Measurements from ENCODE around the gene MIB2. TPM values are rescaled to one million over a fixed set of nuclear protein-coding genes. Genes with fewer than 3 reads are reported as not detected.
"Not testable (repeated sequence)": the region's sequence is repeated elsewhere in the genome, so short reads cannot be mapped to it uniquely, and the experiment has no call there.

MIB2 gene
- total RNA-seq, 2 experiments from 2014 or later, result 40.0 to 42.8 TPM

GRCh38 chr1:1591452-1591851, 23.8 kb upstream of the MIB2 start:
- no peaks in the 10 kb centered on the region for H3K4me1 Mint-ChIP-seq
- ChIA-PET POLR2A (no interaction called here), CTCF (no interaction called here)
- no peak for DNase-seq
- H3K27ac Mint-ChIP-seq, result no peak overlapping the region
- H3K27me3 Mint-ChIP-seq, result no peaks in the 10 kb centered on the region
- no peaks in the 10 kb centered on the region for H3K36me3 Mint-ChIP-seq (ENCODE audit: low read depth)
- no peak overlapping the region for H3K4me3 Mint-ChIP-seq
- H3K9me3 Mint-ChIP-seq, result no peaks in the 10 kb centered on the region

DNA sequence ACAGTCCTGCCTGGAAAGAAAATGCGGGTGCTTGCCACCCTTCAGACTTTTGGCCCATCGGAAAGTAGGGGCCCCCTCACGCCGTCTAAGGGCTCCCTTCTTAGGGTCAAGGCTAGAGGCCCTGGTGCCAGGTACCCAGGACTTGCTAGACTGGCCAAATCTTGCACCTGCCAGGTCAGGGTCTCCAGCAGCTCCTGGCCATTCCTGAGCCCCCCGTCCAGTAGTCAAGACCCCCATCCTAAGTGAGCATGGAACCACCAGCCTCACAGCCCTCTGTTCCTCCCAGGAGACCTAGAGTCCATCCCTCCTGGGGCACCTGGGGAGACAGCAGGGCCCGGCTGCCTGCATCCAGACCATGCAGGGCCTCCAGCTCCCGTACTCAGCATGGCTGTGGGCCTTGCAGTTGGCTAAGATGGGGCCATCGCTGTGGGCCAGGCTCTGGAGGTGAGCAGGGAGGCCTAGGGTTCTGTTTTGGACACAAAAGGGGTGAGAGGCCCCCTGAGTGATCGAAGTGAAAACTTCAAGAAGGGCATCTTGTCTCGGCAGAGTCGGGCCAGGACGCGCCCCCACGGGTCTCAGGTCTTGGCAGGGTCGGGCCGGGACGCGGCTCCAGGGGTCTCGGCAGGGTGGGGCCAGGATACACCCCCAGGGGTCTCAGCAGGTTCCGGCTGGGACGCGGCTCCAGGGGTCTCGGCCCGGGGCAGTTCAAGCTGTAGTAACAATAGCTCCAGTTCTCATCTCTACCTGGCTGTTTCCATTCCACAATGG, 21.3 kb upstream of the MIB2 start:
- CTCF ChIA-PET, result interaction anchor here (0.8 to 1.5 kb wide), 2 partner anchors 20 to 166 kb away, joined by 3 read pairs; no protein-coding TSS in a partner anchor
- POLR2A ChIA-PET, result no interaction called here

GRCh38 chr1:1594602-1595260, 20.6 kb upstream of the MIB2 start:
- H3K4me3 Mint-ChIP-seq, result no peak overlapping the region
- ChIA-PET POLR2A (no interaction called here), CTCF (interaction anchor here (0.8 to 1.5 kb wide), 2 partner anchors 19 to 166 kb away, joined by 3 read pairs; no protein-coding TSS in a partner anchor)
- H3K4me1 Mint-ChIP-seq, result peaks cover 7% of the 10 kb centered on the region
- H3K36me3 Mint-ChIP-seq (ENCODE audit: low read depth), result peaks cover 4% of the 10 kb centered on the region
- DNase-seq, result no peak
- no peak overlapping the region for H3K27ac Mint-ChIP-seq
- H3K27me3 Mint-ChIP-seq, result peaks cover 8% of the 10 kb centered on the region
- no peaks in the 10 kb centered on the region for H3K9me3 Mint-ChIP-seq

More for the DNA sequence above, 21.3 kb upstream of the MIB2 start:
- peaks cover 6% of the 10 kb centered on the region for H3K27me3 Mint-ChIP-seq
- peaks cover 4% of the 10 kb centered on the region for H3K36me3 Mint-ChIP-seq (ENCODE audit: low read depth)
- H3K27ac Mint-ChIP-seq, result no peak overlapping the region
- H3K4me1 Mint-ChIP-seq, result peaks cover 5% of the 10 kb centered on the region
- no peak overlapping the region for H3K4me3 Mint-ChIP-seq
- no peak for DNase-seq
- no peaks in the 10 kb centered on the region for H3K9me3 Mint-ChIP-seq

DNA sequence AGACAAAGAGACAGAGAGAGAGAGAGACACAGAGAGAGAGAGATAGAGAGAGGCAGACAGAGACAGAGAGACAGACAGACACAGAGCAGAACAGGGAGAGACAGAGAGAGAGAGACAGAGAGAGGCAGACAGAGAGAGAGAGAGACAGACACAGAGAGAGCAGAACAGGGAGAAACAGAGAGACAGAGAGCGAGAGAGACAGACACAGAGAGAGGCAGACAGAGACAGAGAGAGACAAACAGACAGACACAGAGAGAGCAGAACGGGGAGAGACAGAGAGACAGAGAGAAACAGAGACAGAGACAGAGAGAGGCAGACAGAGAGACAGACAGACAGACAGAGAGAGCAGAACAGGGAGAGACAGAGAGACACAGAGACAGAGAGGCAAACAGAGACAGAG, 20.0 kb upstream of the MIB2 start:
- POLR2A ChIA-PET, CTCF ChIA-PET, H3K4me1 Mint-ChIP-seq: not testable (repeated sequence)

GRCh38 chr1:1596493-1597274, 18.6 kb upstream of the MIB2 start:
- CTCF ChIA-PET, result interaction anchor here (0.7 to 1.8 kb wide), 4 partner anchors 10 to 67 kb away, joined by 3 to 6 read pairs (median 4); no protein-coding TSS in a partner anchor
- H3K9me3 Mint-ChIP-seq, result no peaks in the 10 kb centered on the region
- H3K27ac Mint-ChIP-seq, result no peak overlapping the region
- POLR2A ChIA-PET, result no interaction called here
- H3K36me3 Mint-ChIP-seq (ENCODE audit: low read depth), result peaks cover 4% of the 10 kb centered on the region
- H3K4me3 Mint-ChIP-seq, result no peak overlapping the region
- DNase-seq, result no peak
- peaks cover 7% of the 10 kb centered on the region for H3K4me1 Mint-ChIP-seq
- peaks cover 8% of the 10 kb centered on the region for H3K27me3 Mint-ChIP-seq

More for the DNA sequence above, 20.0 kb upstream of the MIB2 start:
- not testable (repeated sequence) for H3K36me3 Mint-ChIP-seq (ENCODE audit: low read depth); H3K9me3 Mint-ChIP-seq; DNase-seq; H3K27me3 Mint-ChIP-seq; H3K4me3 Mint-ChIP-seq; H3K27ac Mint-ChIP-seq

- H3K4me1 Mint-ChIP-seq, result peaks cover 7% of the 10 kb centered on the region
- POLR2A ChIA-PET, result no interaction called here
- CTCF ChIA-PET, result interaction anchor here (0.7 to 1.8 kb wide), 4 partner anchors 10 to 68 kb away, joined by 3 to 6 read pairs (median 4); no protein-coding TSS in a partner anchor
- H3K27ac Mint-ChIP-seq, result no peak overlapping the region
- peaks cover 8% of the 10 kb centered on the region for H3K27me3 Mint-ChIP-seq
- no peak for DNase-seq
- H3K36me3 Mint-ChIP-seq (ENCODE audit: low read depth), result peaks cover 4% of the 10 kb centered on the region
- H3K4me3 Mint-ChIP-seq, result no peak overlapping the region
- H3K9me3 Mint-ChIP-seq, result no peaks in the 10 kb centered on the region
Observed at GRCh38 chr1:1597275-1597930, 17.9 kb upstream of the MIB2 start.

DNA sequence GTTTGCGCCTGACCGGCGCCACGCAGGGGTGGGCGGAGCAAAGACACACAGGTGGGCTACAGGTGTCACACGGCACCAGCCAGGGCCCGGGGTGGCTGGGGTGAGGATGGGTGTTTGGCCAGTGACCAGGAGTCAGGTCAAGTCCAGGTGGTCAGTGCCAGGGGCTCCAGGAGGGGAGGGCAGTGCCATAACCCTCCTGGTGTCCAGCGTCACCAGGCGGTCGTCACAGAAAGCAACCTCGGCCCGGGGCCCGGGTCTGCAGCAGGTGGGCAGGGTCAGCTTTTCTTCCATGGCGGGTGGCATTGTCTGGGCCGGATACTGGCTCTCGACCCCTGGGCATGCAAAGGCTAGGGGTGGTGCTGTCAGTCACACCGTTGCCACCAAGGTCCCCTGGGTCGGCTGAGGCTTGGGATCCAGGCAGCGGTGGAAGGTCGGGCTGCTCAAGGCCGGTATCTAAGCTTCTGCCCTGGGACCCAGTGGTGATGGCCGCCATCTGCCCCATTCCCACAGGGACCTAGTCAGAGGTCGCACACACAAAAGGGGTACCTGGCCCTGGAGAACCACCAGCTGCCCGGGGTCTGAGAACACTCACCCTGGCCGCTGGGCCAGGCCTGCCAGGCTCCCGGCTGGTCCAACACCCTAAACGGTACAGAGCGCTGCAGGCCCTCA, 17.1 kb upstream of the MIB2 start:
- POLR2A ChIA-PET, result no interaction called here
- peaks cover 7% of the 10 kb centered on the region for H3K4me1 Mint-ChIP-seq
- CTCF ChIA-PET, result interaction anchor here (1.8 kb wide), 1 partner anchor 9 kb away, joined by 6 read pairs; no protein-coding TSS in a partner anchor
- H3K9me3 Mint-ChIP-seq, result no peaks in the 10 kb centered on the region
- peaks cover 4% of the 10 kb centered on the region for H3K36me3 Mint-ChIP-seq (ENCODE audit: low read depth)
- H3K4me3 Mint-ChIP-seq, result peak overlapping the region; percentile 77
- peaks cover 8% of the 10 kb centered on the region for H3K27me3 Mint-ChIP-seq
- no peak for DNase-seq
- H3K27ac Mint-ChIP-seq, result no peak overlapping the region

GRCh38 chr1:1598720-1599029, 16.6 kb upstream of the MIB2 start:
- peak overlapping the region; percentile 77 for H3K4me3 Mint-ChIP-seq
- peaks cover 4% of the 10 kb centered on the region for H3K36me3 Mint-ChIP-seq (ENCODE audit: low read depth)
- ChIA-PET CTCF (interaction anchor here (0.6 kb wide), 1 partner anchor 22 kb away, joined by 4 read pairs; no protein-coding TSS in a partner anchor), POLR2A (no interaction called here)
- no peaks in the 10 kb centered on the region for H3K9me3 Mint-ChIP-seq
- H3K27ac Mint-ChIP-seq, result peak overlapping the region; percentile 83
- peaks cover 7% of the 10 kb centered on the region for H3K4me1 Mint-ChIP-seq
- peaks cover 8% of the 10 kb centered on the region for H3K27me3 Mint-ChIP-seq
- DNase-seq, result no peak

GRCh38 chr1:1599030-1599934, 16.0 kb upstream of the MIB2 start:
- Mint-ChIP-seq H3K27me3 (peaks cover 8% of the 10 kb centered on the region), H3K9me3 (no peaks in the 10 kb centered on the region), H3K36me3 (ENCODE audit: low read depth) (peaks cover 4% of the 10 kb centered on the region), H3K4me1 (peaks cover 7% of the 10 kb centered on the region), H3K4me3 (peak overlapping the region; percentile 77), H3K27ac (peak overlapping the region; percentile 83)
- CTCF ChIA-PET, result interaction anchor here (0.6 kb wide), 1 partner anchor 21 kb away, joined by 4 read pairs; no protein-coding TSS in a partner anchor
- POLR2A ChIA-PET, result no interaction called here
- peak; percentile 44 for DNase-seq

DNA sequence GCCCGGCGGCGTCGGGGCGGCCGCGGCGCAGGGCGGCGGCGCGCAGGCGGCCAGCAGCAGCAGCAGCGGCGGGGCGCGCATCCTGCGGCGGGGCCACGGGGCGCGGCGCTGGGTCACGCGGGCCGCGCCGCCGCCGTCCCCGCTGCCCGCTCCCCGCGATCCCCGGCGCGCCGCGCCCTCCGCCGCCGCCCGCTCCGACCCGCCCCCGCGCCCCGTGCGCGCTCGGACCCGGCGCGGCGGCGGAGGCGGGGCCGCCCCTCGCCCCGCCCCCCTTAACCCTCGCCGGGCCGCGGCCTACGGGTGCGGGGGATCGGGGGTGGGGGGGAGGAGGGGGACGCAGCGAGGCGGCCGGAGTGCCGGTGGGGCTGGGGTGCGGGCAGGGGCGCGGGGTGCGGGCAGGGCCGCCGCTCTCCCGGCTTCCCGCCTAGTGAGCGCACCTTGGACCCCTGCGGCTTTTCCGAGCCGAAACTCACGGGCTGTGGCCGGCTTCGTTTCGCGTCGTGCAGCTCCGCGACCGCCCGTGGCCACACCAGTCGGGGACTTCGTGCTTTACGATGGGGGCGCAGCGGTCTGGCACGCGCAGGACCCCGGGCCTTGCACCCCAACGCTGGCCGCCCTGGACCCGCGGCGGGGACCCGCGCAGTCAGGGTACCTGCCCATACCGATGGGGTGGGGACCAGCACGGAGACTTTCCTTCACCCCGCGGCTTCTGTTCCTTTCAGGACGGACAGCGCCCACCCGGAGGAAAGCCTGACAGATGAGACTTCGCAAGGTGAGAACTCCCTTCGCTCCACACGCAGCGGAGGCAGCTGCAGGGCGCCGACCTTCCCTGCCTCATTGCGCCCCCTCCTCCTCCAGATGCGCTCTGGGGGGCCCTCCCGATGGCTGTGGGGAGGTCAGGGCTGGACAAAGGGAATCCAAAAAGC, 15.1 kb upstream of the MIB2 start, which contains the start of gene FNDC10:
FNDC10 (minus strand) TSS at position 201 of the 926 bp plus-strand sequence; CDS start at position 81, 120 bp downstream.
- Mint-ChIP-seq H3K27ac (peak within 1 kb of the TSS; percentile 83), H3K27me3 (peaks cover 8% of the 10 kb centered on the region), H3K36me3 (ENCODE audit: low read depth) (peaks cover 4% of the 10 kb centered on the region), H3K4me3 (peak within 1 kb of the TSS; percentile 77), H3K4me1 (peaks cover 7% of the 10 kb centered on the region), H3K9me3 (no peaks in the 10 kb centered on the region)
- ChIA-PET POLR2A (no interaction called here), CTCF (interaction anchor here (1.0 kb wide), 1 partner anchor 13 kb away, joined by 3 read pairs; no protein-coding TSS in a partner anchor)
- DNase-seq, result no peak

Measured in activated CD4-positive, alpha-beta T cell treated with anti-CD3 and anti-CD28 coated beads, Interleukin-2, amount 10 ng/mL, durations not matched to agents 7 days and 5 days (primary cell).